Measurements from ENCODE around the gene AHDC1. TPM values are rescaled to one million over a fixed set of nuclear protein-coding genes. Genes with fewer than 3 reads are reported as not detected.
A peak's percentile ranks its signal among the peaks of the same experiment; 100 is the strongest.

AHDC1 gene
- polyA plus RNA-seq, 3 donors, result 0.16 to 3.3 (median 0.30) TPM

- H2AFZ ChIP-seq (ENCODE audit: insufficient read depth, low read depth, low read length, poor library complexity, severe bottlenecking), result no peak overlapping the region
- TF ChIP-seq CTCF (IDR thresholded peaks at IDR 0.05), result no peak
- H3K4me3 ChIP-seq (replicated peaks in 1 of 3; ENCODE audit: low read depth in 2 of 3, low read length in 3 of 3), result no peak overlapping the region
- no peaks in the 10 kb centered on the region for H3K79me2 ChIP-seq (ENCODE audit: insufficient read depth, low read length)
- Mint-ChIP-seq H3K27me3 (ENCODE audit: low read depth in 3 of 3) (peaks cover 0 to 4% (median 2%) of the 10 kb centered on the region in 3 donors), H3K4me1 (peaks cover 3% of the 10 kb centered on the region), H3K9me3 (no peaks in the 10 kb centered on the region), H3K4me3 (no peak overlapping the region), H3K36me3 (peaks cover 14 to 25% of the 10 kb centered on the region in 2 donors), H3K27ac (peak overlapping the region in 2 of 7 donors; percentile 13 to 41)
- intact Hi-C loops (cut with micrococcal nuclease), result loop anchor here in 1 of 2 donors (10.0 kb wide), 1 partner anchor 147 kb away; no protein-coding TSS in a partner anchor
- peaks cover 8 to 13% of the 10 kb centered on the region in 2 donors for H3K36me3 ChIP-seq (replicated peaks in 1 of 2; ENCODE audit: control insufficient read depth in 1 of 2, insufficient read depth in 2 of 2, low read length in 2 of 2)
- no peaks in the 10 kb centered on the region for H3K4me1 ChIP-seq (ENCODE audit: control insufficient read depth in 1 of 2, insufficient read depth in 2 of 2, low read length in 2 of 2)
- H3K9me3 ChIP-seq (replicated peaks in 1 of 2; ENCODE audit: control insufficient read depth in 1 of 2, insufficient read depth in 1 of 2, low read length in 2 of 2), result no peaks in the 10 kb centered on the region
- H3K27me3 ChIP-seq (ENCODE audit: control insufficient read depth in 2 of 2, insufficient read depth in 2 of 2, low read length in 2 of 2), result no peaks in the 10 kb centered on the region
- no peak for DNase-seq
- H3K9ac ChIP-seq (ENCODE audit: insufficient read depth, low read length, poor library complexity, severe bottlenecking), result no peak overlapping the region
- 96% methylated on average over 44 of the region's 44 CpGs for WGBS (ENCODE audit: insufficient coverage)
- H4K20me1 ChIP-seq (ENCODE audit: insufficient read depth, low read length), result no peaks in the 10 kb centered on the region
- no peak overlapping the region for H3K27ac ChIP-seq (ENCODE audit: low read depth in 1 of 2, low read length in 2 of 2)
- no peak overlapping the region for H3K4me2 ChIP-seq (replicated peaks; ENCODE audit: extremely low read depth, low read length, poor library complexity, severe bottlenecking)
Observed at GRCh38 chr1:27547220-27548116, 56.5 kb downstream of the AHDC1 start.

DNA sequence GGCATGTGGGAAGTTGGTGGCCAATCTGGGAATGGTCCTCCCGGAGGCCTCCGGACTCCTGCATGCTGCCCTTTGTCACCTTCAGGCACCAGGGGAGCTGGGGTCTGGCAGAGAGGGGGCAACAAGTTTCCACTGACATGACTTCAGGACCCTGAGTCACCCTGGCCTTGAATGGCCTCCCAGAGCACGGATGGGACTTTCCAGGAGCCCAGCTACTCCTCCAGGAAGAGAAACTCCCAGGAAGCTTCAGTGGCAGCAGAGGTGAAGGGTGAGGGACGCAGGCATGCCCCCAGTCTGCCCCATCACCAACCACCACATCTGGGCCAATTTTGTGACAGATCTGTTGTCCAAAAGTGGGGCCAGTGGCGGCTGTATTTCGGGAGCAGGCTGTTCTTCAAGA is 58.1 kb downstream of the AHDC1 start:
- peaks cover 3% of the 10 kb centered on the region for H3K4me1 Mint-ChIP-seq
- Histone ChIP-seq H3K79me2 (ENCODE audit: insufficient read depth, low read length) (no peaks in the 10 kb centered on the region), H3K27me3 (ENCODE audit: control insufficient read depth in 2 of 2, insufficient read depth in 2 of 2, low read length in 2 of 2) (no peaks in the 10 kb centered on the region), H3K9ac (ENCODE audit: insufficient read depth, low read length, poor library complexity, severe bottlenecking) (no peak overlapping the region), H2AFZ (ENCODE audit: insufficient read depth, low read depth, low read length, poor library complexity, severe bottlenecking) (no peak overlapping the region), H3K27ac (ENCODE audit: low read depth in 1 of 2, low read length in 2 of 2) (no peak overlapping the region), H3K4me1 (ENCODE audit: control insufficient read depth in 1 of 2, insufficient read depth in 2 of 2, low read length in 2 of 2) (no peaks in the 10 kb centered on the region), H3K36me3 (replicated peaks in 1 of 2; ENCODE audit: control insufficient read depth in 1 of 2, insufficient read depth in 2 of 2, low read length in 2 of 2) (peaks cover 3 to 5% of the 10 kb centered on the region in 2 donors), H3K4me2 (replicated peaks; ENCODE audit: extremely low read depth, low read length, poor library complexity, severe bottlenecking) (no peak overlapping the region), H3K9me3 (replicated peaks in 1 of 2; ENCODE audit: control insufficient read depth in 1 of 2, insufficient read depth in 1 of 2, low read length in 2 of 2) (no peaks in the 10 kb centered on the region), H3K4me3 (replicated peaks in 1 of 3; ENCODE audit: low read depth in 2 of 3, low read length in 3 of 3) (no peak overlapping the region), H4K20me1 (ENCODE audit: insufficient read depth, low read length) (no peaks in the 10 kb centered on the region)
- intact Hi-C loops (cut with micrococcal nuclease), result loop anchor here in 1 of 2 donors (10.0 kb wide), 1 partner anchor 149 kb away; no protein-coding TSS in a partner anchor
- H3K27me3 Mint-ChIP-seq (ENCODE audit: low read depth in 3 of 3), result peaks cover 2 to 3% (median 2%) of the 10 kb centered on the region in 3 donors
- H3K4me3 Mint-ChIP-seq, result no peak overlapping the region
- DNase-seq, result no peak
- no peak for TF ChIP-seq CTCF (IDR thresholded peaks at IDR 0.05)
- WGBS (ENCODE audit: insufficient coverage), result 100% methylated on average over 5 of the region's 6 CpGs
- no peak overlapping the region for H3K27ac Mint-ChIP-seq
- H3K9me3 Mint-ChIP-seq, result no peaks in the 10 kb centered on the region
- peaks cover 12 to 19% of the 10 kb centered on the region in 2 donors for H3K36me3 Mint-ChIP-seq

Measured in CD14-positive monocyte (primary cell).